Glomerular visceral epithelial cell (primary cell): Measurements from ENCODE around the gene MBD4.
A peak's percentile ranks its signal among the peaks of the same experiment; 100 is the strongest.
"Not testable (repeated sequence)": the region's sequence is repeated elsewhere in the genome, so short reads cannot be mapped to it uniquely, and the experiment has no call there.

Experiments
- DNase-seq: peaks from one replicate; pipeline ENCODE4 v3.0.0-alpha.2; 2016; ENCODE audit errors: extremely low spot score

MBD4 gene

DNA sequence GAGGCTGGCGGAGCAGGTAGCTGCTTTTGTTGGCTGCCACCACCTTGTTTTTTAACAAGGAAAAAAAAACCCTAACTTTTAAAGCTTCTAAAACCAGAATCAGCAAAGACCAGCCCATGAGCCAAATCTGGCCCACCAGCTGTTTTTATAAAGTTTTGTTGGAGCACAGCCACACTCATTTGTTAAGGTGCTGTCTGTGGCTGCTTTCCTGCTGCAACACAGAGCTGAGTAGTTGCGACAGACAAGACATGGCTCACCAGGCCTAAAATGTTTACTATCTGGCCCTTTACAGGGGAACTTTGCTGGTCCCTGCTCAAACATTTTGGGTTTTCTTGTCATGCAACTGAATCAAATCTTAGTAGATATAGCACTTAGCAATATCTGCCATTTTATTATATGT, 30.2 kb downstream of the MBD4 start:
- no peak for DNase-seq

DNA sequence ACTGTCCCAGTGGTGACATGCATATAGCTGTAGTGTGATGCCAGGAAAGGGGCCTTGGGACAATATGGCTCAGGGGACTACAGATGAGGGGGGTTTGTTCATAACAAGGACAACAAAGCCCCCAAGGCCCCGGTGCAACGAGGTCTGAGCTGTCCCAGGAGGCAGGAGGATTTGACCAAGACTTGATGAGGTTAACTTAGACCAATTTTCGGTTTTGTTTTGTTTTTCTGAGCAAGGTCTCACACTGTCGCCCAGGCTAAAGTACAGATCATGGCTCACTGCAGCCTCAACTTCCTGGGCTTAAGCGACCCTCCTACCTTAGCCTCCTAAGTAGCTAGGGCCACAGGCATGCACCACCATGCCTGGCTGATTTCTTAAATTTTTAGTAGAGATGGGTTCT, 35.1 kb downstream of the MBD4 start:
- no peak for DNase-seq

DNA sequence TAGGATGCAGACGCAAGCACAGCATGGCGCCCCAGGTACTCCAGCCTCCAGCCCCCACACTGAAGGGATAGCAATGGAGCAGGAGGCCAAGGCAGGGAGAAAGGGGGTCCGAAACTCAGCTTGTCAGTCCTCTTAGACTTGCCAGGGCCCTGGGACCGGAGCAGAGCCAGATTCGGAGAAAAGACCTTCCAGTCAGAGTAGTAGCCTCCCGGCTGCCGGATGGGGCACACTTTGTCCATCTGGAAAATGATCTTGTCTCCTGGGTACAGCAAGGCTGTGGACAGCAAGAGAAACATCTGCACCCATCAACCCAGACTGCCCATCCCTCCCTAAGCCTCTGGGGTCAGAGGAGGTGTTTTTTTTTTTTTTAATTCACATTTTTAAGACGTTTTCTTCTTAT, 35.6 kb downstream of the MBD4 start:
- DNase-seq: no peak

DNA sequence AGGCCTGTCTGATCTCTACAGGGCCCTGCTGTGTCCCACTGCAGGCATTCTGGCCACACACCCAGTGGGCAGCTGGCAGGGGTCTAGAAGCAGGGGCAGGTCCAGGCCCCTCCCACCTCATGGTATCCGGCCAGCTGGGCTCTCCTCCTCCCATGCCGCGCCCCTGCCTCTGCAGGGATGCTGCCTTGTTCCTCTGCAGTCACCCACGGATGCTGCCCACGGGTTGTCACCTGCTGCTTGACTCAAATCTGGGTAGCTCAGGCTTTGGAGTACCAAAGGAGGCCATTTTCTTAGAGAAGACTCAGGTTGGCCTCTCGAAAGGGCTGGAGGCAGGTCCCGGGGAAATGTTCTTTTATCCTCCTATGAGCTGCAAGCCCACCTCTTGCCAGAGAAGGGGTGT, 36.3 kb downstream of the MBD4 start:
- DNase-seq: no peak

DNA sequence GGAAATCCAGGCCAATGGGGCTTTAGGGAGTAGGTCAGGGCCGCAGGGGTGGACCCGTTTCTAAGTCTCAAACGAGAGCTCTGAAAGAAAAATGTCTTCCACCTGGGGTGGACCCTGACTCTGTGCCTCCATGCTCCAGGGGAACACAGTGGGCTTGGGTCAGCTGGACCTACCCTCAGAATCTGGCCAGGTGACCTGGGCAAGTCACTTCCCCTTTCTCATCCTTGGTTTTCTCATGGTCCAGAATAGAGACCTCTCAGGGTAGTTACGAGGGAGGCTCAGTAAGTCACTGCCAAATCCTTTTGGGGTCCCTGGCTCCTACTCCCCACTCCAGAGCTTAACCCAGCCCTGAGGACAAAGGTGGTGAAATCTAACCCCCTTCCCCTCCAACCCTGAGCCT, 37.1 kb downstream of the MBD4 start:
- DNase-seq: no peak

DNA sequence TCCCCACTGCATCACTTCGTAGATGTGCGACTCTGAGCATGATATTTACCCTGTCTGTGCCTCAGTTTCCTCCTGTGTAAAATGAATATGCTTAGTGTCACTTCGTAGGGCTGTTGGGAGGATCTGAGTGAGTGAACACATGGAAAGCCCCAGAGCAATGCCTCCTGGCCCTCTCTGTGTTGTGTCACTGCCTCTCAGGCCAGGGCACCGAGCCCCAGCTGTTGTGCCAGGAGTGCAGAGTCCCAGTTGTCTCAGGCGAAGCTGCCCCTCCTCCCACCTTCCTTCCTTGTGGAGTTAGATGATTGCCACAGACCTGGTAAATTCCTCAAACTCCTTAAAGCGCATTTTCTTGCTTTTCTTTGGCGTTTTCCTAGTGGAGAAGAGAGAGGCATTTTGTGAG, 37.5 kb downstream of the MBD4 start:
- DNase-seq: no peak

DNA sequence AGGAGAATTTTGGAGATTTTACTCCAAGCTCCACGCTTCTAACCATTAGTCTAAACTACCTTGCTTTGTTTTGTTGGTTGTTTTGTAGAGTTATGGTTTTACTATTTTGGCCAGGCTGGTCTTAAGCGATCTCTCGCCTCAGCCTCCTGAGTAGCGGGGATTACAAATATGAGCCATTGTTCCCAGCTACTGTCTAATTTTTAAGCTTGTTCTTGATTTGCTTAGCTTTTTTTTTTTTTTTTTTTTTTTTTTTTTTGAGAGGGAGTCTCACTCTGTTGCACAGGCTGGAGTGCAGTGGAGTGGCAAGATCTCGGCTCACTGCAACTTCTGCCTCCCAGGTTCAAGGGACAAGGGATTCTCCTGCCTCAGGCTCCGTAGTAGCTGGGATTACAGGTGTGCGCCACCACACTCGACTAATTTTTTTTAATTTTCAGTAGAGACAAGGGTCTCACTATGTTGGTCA, 39.8 kb downstream of the MBD4 start:
- peak; percentile 38 for DNase-seq

DNA sequence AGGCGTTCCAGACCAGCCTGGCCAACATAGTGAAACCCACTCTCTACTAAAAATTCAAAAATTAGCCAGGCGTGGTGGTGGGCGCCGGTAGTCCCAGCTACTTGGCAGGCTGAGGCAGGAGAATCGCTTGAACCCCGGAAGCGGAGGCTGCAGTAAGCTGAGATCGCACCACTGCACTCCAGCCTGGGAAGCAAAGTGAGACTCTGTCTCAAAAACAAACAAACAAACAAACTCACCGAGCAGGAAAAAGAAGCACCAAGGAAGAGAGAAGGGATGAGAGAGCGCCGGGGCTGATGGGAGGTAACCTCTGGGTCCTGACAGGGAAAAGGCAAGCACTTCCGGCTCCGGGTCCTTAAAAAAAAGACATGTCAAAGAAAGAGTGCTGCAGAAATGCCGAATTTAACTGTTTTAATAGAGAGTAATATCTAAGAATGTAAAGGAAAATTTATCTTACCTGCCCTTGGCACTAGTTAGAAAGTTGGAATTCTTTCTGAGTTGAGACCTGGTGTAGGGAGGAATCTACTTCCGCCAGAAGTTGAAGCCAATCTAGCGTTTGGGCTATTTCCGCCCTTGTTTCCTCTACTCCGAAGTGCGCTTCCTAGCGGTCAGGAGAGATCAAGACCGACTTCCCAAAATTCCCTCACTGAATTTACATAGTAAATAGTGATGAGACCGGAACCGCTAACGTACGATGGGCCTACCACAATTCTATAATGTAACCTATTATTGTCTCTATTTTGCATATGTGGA, 40.4 kb downstream of the MBD4 start:
- DNase-seq: peak; percentile 92

DNA sequence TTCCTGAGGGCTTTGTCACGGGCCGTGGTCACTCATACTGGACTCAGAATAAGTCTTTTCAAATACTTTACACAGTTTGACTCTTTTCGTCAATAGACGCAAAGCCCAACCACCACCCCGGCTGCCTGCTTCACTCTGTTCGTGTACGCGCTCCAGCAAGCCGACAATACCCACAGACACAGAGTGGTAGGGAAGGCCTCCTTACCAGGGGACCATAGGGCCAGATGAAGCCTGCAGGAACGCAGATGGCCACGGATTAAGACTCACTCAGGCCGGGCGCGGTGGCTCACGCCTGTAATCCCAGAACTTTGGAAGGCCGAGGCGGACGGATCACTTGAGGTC, 41.0 kb downstream of the MBD4 start:
- DNase-seq: peak; percentile 24

DNA sequence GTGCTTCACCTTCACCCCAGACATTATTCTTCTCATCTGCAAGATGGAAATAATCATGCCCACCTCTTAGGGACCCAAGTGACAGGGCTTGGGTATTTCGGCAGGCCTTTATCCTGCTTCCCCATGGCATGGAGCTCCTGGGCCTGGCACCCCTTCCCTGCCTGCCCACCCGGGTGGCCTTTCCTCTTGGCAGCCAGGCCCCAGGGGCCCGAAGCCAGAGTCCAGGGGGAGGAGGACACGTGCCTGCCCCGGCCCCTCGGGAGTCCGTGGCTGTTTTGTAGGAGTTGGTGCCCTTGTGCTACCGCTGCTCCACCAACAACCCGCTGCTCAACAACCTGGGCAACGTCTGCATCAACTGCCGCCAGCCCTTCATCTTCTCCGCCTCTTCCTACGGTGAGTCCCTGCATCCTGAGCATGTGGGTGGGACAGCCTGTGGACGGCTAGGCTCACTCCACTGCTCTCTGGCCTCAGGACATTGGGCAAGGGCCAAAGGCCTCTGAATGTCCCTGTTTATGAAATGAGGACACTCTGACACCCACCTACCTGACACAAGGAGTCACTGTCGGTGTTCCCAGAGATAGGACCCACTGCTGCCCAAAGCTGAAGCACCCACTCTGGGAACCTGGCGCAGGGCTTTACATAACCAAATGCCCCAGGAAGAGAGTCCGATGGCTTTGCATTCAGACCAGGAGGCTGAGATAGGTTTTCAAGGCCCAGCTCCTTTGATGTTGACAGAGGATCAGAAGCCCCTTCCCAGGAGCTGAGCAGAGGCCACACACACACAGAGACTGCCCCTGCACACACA, 45.8 kb downstream of the MBD4 start:
- not testable (repeated sequence) for DNase-seq

DNA sequence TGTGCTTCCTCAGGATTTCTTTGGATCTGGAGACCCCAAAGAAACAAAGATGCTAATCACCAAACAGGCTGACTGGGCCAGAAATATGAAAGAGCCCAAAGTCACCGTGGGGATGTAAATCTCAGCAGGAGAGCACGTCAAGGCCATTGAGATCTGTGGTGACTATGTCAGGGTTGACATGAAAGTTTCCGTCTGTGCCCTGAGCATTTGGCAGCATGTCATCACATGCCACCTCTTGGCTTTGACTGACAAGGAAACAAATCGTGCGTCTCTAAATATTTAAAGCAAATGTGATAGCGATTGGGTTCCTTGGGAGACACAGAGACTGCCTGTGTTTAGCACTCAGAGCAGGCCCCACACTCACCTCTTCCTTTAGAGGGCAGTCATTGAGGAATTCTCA, 46.5 kb downstream of the MBD4 start:
- DNase-seq: no peak

DNA sequence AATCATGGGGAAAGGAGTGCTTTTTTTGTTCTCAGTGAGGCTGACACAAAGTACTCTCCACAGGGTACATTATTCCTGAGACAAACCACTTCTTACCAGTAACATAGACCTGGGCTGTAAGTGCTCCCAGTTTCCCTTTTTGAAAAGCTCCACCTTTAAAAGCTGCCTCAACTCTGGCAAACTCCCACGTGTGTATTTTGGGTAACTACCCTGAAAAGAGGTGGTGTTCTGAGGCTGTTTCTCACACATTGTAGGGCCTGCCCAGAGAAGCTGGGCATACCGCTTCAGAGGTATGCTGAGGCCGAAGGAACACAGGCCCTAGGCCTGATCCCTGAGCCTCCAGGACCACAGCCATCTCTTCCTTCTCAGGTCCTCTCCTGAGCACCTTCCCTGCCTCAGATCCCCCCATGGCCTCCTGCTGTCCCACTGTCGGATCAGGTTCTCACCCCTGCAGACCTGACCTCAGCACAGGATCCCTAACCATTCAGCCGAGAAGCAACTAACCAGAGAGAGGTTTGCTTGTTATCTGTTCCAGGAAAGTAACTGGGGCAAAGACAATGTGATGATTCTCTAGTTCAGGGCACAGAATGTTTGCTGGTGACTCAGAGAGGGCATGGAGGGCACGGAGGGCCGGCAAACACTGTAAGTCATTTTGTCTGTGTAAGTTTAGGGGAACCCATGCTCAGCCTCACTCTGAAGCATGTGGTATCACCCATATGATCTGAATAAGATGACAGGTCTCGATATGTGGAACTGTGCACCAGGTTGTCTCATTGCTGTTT, 47.5 kb downstream of the MBD4 start:
- not testable (repeated sequence) for DNase-seq

DNA sequence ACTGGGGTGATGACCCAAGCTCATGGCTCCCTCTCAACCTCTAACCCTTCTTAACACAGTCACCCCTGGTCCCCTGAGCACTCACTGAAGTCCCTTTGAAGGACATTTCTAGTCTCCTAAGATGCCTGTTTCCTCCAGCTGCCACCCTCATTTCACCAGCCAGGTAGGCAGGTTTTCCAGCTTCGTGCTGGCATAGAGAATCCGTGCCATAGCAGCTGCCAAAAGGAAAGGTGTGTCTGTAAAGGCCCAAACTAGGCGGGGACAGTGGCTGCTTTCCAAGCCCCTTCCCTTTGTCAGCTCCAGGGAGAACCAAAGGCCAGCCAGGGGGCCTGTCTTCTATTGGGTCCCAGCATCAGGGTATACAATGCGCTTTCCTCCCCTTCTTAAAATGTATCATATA, 48.2 kb downstream of the MBD4 start:
- DNase-seq: not testable (repeated sequence)

DNA sequence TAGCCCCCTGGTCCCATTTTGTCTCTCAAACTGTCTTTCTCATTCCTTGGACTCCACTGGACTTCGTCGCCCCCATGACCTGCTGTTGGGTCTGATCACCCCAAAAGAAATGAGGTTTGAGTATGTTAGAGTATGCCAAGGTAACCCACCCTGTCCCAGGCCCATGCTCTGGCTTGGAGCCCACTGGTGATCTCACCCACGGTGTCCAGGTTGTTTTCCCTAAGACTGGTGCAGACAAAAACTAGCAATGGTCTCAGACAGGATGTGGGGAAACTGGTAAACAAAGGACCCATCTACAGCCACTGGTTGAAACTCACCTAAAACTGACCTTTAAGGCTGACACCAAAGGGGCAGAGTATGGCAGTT, 50.2 kb downstream of the MBD4 start:
- DNase-seq: no peak

DNA sequence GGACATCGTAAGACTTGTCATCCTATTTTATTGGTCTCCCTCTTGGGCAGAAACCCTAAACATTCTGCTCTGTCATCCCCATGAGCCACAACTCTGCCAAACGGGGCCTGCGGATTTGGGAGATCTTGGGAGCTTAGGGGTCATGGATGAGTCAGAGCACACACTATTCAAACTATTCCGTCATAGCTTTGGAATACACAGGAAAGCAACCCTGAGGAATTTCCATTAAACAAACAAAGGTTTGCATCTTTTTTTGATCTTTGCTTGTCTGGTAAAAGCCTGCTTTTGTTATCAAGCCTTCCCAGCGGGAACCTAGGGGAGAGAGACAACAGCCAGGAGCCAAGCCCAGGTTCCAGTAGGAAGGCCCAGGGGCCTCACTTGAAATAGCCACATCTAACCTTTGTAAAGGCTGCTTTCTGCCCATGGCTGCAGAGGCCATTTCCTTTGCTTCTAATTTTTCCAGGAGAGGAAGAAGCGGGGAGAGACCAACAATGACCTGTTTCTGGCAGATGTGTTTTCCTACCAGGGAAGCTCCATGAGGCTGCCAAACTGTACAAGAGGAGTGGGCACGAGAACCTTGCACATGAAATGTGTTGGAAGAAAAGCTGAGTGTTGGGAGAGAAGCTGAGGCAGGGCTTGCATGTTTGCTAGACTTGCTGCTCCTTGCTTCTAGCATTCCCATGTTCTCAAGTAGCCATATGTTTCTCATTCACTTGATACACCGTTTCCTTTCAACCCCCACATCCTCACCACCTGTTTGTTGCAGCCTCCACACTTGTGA, 50.8 kb downstream of the MBD4 start:
- peak; percentile 26 for DNase-seq

DNA sequence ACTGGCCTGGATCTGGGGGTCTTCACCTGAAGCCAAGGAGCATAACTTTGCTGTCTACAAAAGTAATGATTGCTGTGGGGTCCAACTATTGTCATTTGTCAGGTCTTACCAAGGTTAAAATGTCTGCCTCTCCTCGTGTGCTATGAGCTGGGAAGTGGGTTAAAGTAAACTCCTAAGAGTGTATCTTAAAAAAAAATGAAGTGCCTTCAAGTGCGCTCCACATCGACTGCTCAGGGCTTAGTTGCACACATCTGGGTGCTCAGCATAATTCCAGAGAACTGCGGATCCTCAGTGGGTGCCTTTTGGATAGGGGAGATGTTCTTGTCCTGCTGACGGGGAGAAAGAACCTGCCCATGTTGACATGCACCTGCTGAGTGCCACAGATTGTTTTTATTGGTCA, 52.3 kb downstream of the MBD4 start:
- DNase-seq: no peak

DNA sequence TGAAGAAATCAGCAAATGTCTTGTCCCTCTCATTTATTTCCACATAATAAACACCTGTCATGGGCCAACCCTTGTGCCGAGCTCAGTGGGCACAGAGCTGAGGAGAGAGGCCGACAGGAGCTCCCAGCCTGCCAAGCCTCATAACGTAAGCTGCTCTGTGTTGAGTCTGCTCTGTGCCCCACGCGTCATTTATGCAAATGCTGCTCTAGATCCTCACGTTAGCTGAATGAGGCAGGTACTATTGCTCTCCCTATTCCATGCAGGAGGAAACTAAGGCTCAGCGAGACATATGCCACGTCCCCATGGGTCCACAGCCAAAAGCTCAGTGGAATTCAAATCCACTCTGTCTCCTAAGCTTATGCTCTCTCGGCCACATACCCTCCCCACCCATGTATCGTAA, 52.8 kb downstream of the MBD4 start:
- DNase-seq: no peak

DNA sequence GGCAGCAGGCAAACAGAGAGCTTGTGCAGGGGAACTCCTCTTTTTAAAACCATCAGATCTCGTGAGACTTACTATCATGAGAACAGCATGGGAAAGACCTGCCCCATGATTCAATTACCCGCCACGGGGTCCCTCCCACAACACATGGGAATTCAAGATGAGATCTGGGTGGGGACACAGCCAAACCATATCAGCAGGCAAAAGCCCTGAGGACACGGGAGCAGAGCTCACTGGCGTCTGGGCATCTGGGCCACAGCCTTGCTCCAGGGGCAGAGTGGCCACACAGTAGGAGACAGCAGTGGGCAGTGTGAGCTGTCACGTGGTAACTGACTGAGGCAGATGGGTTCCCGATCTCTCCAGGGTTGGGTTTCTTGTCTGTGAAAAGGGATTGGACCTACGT, 54.2 kb downstream of the MBD4 start:
- not testable (repeated sequence) for DNase-seq

DNA sequence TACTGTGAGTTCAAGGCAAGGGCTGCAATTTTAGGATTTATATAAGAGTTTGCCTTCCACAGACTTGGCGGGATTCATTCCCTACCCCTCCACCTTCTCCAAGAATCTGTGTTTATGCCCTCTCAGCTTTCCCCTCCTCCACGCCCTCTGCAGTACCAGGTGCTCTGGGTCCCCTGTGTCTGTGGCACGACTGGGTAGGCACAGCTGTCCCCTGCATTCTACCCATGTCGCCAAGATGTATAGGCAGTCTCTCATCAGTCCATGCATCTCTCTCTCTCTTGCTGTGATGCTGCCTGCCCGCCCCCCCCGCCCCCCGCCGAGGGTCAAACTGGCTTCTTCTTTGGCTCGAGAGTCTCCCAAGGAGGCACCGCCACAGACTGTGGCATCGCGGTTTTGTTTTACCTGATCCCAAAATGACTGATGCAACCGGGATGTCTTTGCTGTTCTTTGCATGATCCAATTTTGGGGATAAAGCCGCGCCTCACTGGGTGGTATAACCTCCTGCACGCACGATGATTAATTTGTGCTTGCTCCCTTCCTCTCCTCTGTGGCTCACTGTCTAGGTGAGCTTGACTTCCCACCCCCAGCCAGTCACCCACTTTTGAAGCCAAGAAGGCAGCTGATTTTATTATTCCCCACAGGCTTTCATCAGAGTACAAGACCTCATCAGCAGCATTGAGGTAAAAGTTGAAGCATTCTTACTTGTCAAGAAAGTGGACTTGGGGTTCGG, 55.0 kb downstream of the MBD4 start:
- DNase-seq: no peak

DNA sequence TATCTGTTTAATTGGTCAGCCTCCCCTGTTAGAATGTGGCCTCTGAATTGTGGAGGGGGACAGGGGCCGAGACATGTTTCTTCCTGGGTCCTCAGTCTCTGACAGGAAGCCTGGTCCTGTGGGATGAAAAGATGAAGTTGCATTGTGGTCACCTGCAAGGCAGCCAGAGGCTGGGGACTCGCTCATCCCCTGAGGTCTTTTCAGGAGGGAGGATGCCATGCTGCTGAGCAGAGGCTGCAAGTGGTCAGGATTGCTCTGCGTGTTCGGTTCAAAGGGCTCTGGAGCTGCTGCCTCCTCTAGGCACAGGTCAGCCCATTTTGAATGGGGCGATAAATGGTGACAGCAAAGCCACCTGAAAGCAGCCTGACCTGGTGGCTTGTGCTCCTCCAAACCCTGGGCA, 55.6 kb downstream of the MBD4 start:
- DNase-seq: not testable (repeated sequence)

DNA sequence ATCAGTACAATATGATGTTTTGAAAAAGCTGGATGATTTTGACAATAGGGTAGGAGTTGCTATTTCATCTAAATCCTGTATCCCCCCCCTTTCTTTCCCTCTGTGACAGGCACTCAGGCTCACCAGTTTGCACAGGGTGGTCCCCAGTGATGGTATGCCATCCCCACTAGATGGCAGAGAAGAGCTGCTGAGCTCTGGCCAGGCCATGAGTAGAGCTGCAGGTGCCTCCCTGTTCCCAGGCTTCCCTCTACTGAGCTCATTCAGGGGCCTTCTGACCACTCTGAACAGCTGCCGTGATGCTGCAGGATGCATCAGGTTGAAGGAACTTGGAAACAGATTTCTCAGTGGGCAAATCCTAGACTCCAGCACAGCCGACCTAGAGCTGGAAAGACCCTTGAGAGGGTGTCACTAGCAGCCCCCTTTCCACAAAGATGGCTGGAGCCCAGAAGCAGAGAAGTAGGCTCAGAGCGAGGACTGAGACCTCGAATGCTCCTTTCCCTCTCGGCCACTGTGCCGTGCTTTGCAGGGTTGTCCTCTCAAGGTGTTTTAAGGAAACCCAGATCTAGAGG, 56.4 kb downstream of the MBD4 start:
- DNase-seq: peak; percentile 76
